ENCODE measurements around the gene APMAP.

DNA sequence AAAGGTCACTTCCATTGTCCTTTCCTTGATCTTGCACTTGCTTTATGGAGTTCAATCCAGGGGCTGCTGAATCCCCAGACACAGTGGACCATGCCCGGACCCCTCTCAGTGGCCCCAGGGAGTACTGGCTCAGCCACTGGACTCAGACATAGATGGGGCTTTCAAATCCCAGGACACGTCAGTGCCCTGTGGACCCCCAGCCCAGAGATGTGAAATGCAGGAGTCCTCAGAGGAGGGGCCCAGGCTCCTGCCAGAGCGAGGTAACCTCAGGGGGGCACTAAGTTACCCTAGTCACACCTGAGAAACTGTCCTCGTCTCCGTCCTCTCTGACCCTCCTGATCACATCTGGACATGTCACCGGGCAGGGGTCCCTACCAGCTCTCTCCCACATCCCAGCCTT lies 18.7 kb upstream of the APMAP start:
- TF ChIP-seq, protein P1, sequence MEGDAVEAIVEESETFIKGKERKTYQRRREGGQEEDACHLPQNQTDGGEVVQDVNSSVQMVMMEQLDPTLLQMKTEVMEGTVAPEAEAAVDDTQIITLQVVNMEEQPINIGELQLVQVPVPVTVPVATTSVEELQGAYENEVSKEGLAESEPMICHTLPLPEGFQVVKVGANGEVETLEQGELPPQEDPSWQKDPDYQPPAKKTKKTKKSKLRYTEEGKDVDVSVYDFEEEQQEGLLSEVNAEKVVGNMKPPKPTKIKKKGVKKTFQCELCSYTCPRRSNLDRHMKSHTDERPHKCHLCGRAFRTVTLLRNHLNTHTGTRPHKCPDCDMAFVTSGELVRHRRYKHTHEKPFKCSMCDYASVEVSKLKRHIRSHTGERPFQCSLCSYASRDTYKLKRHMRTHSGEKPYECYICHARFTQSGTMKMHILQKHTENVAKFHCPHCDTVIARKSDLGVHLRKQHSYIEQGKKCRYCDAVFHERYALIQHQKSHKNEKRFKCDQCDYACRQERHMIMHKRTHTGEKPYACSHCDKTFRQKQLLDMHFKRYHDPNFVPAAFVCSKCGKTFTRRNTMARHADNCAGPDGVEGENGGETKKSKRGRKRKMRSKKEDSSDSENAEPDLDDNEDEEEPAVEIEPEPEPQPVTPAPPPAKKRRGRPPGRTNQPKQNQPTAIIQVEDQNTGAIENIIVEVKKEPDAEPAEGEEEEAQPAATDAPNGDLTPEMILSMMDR (IDR thresholded peaks at IDR 0.05): no peak
- no peak for TF ChIP-seq POLR2AphosphoS5 (IDR thresholded peaks at IDR 0.05; ENCODE audit: insufficient read depth in 1 of 2, low read depth in 1 of 2)
